OCI-LY3 (cell line): ENCODE results near the gene PON3.

ENCODE experiments used
- H2AFZ ChIP-seq: fragments of 200-600, 300-600 bp; shearing (Covaris generic); 2 replicates; pipeline ENCODE4 v1.6.0; 2014; ENCODE audit warnings: antibody characterized with exemption, low read depth, low read length
- H3K27ac ChIP-seq: fragments of 200-600, 300-600 bp; sonication (generic); 2 replicates; pipeline ENCODE4 v1.5.1; 2014; ENCODE audit warnings: mild to moderate bottlenecking, low read length, moderate library complexity, mixed read lengths
- H3K27me3 ChIP-seq: fragments of 200-600, 300-600 bp; sonication (generic); 2 replicates; pipeline ENCODE4 v1.6.1; 2014; ENCODE audit warnings: low read depth, low read length, mixed read lengths
- H3K36me3 ChIP-seq: fragments of 200-600, 300-600 bp; sonication (generic); replicated peaks from 2 replicates; pipeline ENCODE3; 2014; ENCODE audit warnings: low read depth, low read length, mixed read lengths
- H3K4me1 ChIP-seq: fragments of 300-600, 200-600 bp; sonication (generic); 2 replicates; pipeline ENCODE4 v1.6.1; 2014; ENCODE audit warnings: low read length, mixed read lengths
- H3K4me2 ChIP-seq: fragments of 200-600, 300-600 bp; sonication (generic); 2 replicates; pipeline ENCODE4 v1.6.1; 2014; ENCODE audit warnings: low read length, mixed read lengths
- H3K4me3 ChIP-seq: fragments of 300-600, 200-600 bp; sonication (generic); 2 replicates; pipeline ENCODE4 v1.5.1; 2014; ENCODE audit warnings: antibody characterized with exemption, mild to moderate bottlenecking, low read length, moderate library complexity
- H3K79me2 ChIP-seq: fragments of 300-600, 200-600 bp; shearing (Covaris generic); 2 replicates; pipeline ENCODE4 v1.6.1; 2014; ENCODE audit warnings: mild to moderate bottlenecking, low read length, mixed read lengths
- H3K9ac ChIP-seq: fragments of 300-600, 200-600 bp; shearing (Covaris generic); 2 replicates; pipeline ENCODE4 v1.6.0; 2014; ENCODE audit warnings: mild to moderate bottlenecking, low read length, moderate library complexity
- H3K9me3 ChIP-seq: fragments of 200-600, 300-600 bp; shearing (Covaris generic); 2 replicates; pipeline ENCODE4 v1.6.1; 2014; ENCODE audit warnings: low read length, mixed read lengths; ENCODE audit not compliant: insufficient read depth
- H4K20me1 ChIP-seq: fragments of 200-600, 300-600 bp; sonication (generic); 2 replicates; pipeline ENCODE4 v1.6.1; 2016; ENCODE audit warnings: low read length, mixed read lengths; ENCODE audit not compliant: insufficient read depth
- CTCF ChIP-seq: fragments of 200-600, 300-600 bp; sonication (generic); IDR thresholded peaks from 2 replicates; pipeline ENCODE4 v1.5.1; 2014; ENCODE audit warnings: antibody characterized with exemption, low read length, low read depth
- EZH2phosphoT487 ChIP-seq: fragments of 200-600 bp; shearing (Covaris generic); IDR thresholded peaks from 2 replicates; pipeline ENCODE4 v1.6.1; 2018; ENCODE audit warnings: antibody characterized with exemption, mixed run types, low read depth

PON3 gene

GRCh38 chr7:95411036-95411435 lies 14.9 kb upstream of the PON3 start:
- no peaks in the 10 kb centered on the region for H3K9me3 ChIP-seq
- H3K27me3 ChIP-seq: no peaks in the 10 kb centered on the region
- H3K79me2 ChIP-seq: no peaks in the 10 kb centered on the region
- no peak overlapping the region for H3K4me3 ChIP-seq
- H3K4me1 ChIP-seq: no peaks in the 10 kb centered on the region
- H3K27ac ChIP-seq: no peak overlapping the region
- H2AFZ ChIP-seq: no peak overlapping the region
- no peaks in the 10 kb centered on the region for H4K20me1 ChIP-seq
- no peak overlapping the region for H3K9ac ChIP-seq
- TF ChIP-seq EZH2phosphoT487: no peak
- no peak for TF ChIP-seq CTCF
- no peak overlapping the region for H3K4me2 ChIP-seq
- H3K36me3 ChIP-seq: no peaks in the 10 kb centered on the region

GRCh38 chr7:95407751-95408150 lies 11.6 kb upstream of the PON3 start:
- Histone ChIP-seq H3K79me2 (no peaks in the 10 kb centered on the region), H3K36me3 (no peaks in the 10 kb centered on the region), H3K4me1 (no peaks in the 10 kb centered on the region), H3K27me3 (no peaks in the 10 kb centered on the region), H3K27ac (no peak overlapping the region), H4K20me1 (no peaks in the 10 kb centered on the region), H3K9ac (no peak overlapping the region), H3K4me2 (no peak overlapping the region), H3K9me3 (no peaks in the 10 kb centered on the region), H3K4me3 (no peak overlapping the region), H2AFZ (no peak overlapping the region)
- TF ChIP-seq CTCF (no peak), EZH2phosphoT487 (no peak)

- Histone ChIP-seq H3K36me3 (no peaks in the 10 kb centered on the region), H3K4me1 (no peaks in the 10 kb centered on the region), H2AFZ (no peak overlapping the region), H4K20me1 (no peaks in the 10 kb centered on the region), H3K4me3 (no peak overlapping the region), H3K4me2 (no peak overlapping the region), H3K27ac (no peak overlapping the region), H3K79me2 (no peaks in the 10 kb centered on the region), H3K27me3 (no peaks in the 10 kb centered on the region), H3K9ac (no peak overlapping the region), H3K9me3 (no peaks in the 10 kb centered on the region)
- TF ChIP-seq EZH2phosphoT487 (no peak), CTCF (no peak)
Measured at GRCh38 chr7:95405800-95406199, 9.6 kb upstream of the PON3 start.

GRCh38 chr7:95405208-95405607 lies 9.0 kb upstream of the PON3 start:
- Histone ChIP-seq H3K4me1 (no peaks in the 10 kb centered on the region), H3K4me3 (no peak overlapping the region), H3K36me3 (no peaks in the 10 kb centered on the region), H3K9me3 (no peaks in the 10 kb centered on the region), H2AFZ (no peak overlapping the region), H3K9ac (no peak overlapping the region), H3K27me3 (no peaks in the 10 kb centered on the region), H3K27ac (no peak overlapping the region), H3K4me2 (no peak overlapping the region), H3K79me2 (no peaks in the 10 kb centered on the region), H4K20me1 (no peaks in the 10 kb centered on the region)
- TF ChIP-seq CTCF (no peak), EZH2phosphoT487 (no peak)
